ENCODE data around the gene CHAT. TPM values are rescaled to one million over a fixed set of nuclear protein-coding genes. Genes with fewer than 3 reads are reported as not detected.
"Not testable (repeated sequence)": the region's sequence is repeated elsewhere in the genome, so short reads cannot be mapped to it uniquely, and the experiment has no call there.

CHAT gene
- total RNA-seq, 1 experiment from 2014 or later: not detected

DNA sequence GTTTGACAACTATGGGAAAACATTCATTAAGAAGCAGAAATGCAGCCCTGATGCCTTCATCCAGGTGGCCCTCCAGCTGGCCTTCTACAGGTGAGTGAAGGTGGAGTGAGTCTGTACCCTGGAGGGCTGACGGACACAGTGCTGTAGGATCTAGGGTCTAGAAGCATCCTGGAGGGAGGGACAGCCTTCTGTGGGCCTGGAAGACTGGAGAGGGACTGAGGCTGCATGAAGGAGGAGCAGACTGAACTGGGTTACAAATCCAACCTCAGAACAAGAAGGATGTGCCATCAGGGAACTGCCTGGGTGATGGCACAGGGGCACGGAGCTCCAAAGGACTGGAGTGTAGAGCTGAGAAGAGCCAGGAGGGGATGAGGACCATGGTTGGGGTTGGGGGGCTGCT is 38.1 kb downstream of the CHAT start:
- no peak for DNase-seq (ENCODE audit: low read depth)

DNA sequence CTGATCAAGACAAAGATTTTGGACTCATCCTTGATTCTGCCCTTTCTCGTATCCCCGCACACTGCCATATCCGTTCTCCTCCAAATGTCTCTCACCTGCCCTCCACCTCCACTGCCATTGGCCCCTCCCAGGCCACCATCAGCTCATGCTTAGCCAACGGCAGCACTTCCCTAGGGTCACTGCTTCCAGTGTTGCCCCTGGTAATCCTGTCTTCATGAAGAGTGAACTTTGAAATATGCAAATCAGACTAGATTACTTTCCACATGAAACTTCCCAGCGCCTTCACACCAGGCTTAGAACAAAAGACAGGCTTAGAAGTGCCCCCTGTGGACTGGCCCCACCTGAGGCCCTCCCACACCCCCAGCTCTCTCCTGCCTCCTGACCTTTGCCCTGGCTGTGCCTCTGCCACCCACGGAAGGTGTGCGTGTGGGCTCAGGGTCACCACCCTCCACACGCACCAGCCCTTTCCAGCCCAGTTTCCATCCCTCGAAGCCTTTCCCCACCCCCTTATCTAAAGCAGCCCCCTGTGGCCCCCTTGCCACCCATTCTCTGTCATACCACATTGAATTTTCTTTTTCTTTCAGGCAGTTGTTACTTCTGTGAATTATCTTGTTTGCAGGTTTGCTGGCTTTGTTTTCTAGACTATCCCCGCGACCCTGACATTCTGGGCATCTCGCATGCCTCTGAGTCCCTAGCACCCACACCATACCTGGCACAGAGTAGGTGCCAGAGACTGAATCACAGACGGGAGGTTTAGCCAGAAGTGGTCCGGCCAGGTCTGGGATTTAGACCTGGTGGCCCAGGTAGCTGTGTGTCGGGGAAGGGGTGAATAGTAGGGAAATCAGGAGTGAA is 38.8 kb downstream of the CHAT start:
- no peak for DNase-seq (ENCODE audit: low read depth)

DNA sequence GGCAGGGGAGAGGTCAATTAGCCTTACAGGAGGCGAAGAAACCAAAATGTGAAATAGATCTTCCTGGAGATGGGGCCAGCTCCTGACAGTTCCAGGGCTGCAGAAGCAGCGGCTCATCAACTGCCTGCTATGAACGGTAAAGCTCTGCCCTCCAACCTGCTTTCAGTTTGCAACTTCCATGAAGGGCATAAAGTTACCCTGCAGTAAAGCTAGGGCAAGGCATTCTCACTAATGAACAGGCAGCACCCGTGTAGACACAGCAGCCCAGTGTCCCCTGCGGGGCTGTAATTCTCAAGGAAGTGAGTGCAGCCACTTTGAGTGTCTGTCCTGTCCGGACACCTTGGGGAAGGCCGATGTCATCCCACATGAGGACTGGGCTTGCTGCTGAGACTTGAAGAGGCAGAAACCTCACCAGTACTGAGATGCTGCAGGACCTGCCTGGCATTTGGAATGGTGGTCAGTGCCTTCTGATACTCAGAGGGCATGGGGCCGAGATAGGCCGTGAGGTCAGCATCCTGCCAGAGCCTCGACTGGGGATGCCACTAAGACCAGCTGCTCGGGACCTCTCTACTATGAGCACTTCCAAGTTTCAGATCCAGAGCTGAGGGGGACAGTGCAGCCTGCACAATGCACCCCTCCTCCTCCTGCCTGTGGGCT is 39.6 kb downstream of the CHAT start:
- no peak for DNase-seq (ENCODE audit: low read depth)

DNA sequence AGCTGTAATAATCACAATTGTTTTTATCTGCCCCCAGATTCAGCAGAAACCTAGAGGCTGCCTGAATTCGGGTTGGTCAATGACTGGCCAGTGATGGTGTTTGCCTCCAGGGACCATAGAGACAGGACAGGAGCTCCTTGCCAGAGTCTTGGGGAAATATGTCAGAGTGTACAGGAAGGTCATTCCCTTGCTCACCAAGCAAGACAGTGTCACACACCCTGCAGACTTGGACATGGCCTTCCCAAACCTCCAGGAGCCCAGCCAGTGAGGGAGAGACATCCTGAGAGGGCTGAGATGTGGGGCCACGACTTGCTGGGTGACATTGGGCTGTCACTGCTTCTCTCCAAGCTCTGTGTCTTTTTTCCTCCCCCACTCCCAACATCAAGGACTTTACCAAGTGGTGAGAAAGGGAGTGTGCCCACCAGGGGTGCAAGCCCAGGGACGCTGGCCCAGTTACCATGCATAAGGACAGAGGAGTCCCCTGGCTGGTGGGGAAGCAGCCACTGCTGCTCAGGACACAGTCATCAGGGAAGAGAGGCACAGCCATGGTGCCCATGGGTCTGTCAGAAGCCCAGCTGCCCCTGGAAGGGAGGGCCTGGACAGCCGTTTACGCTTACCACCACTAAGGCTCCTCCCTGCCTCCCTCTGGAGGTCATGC is 40.3 kb downstream of the CHAT start:
- no peak for DNase-seq (ENCODE audit: low read depth)

DNA sequence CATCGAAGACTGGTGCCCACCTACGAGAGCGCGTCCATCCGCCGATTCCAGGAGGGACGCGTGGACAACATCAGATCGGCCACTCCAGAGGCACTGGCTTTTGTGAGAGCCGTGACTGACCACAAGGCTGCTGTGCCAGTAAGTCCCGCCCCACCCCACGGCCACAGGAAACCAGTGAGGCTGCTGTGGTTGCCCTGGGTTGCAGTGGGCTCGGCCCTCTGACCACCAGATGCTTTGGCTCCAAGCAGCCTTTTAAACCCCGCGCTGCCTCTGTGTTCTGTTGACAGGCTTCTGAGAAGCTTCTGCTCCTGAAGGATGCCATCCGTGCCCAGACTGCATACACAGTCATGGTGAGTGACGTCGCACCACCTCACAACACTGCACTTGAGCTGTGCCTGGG is 41.3 kb downstream of the CHAT start:
- no peak for DNase-seq (ENCODE audit: low read depth)

DNA sequence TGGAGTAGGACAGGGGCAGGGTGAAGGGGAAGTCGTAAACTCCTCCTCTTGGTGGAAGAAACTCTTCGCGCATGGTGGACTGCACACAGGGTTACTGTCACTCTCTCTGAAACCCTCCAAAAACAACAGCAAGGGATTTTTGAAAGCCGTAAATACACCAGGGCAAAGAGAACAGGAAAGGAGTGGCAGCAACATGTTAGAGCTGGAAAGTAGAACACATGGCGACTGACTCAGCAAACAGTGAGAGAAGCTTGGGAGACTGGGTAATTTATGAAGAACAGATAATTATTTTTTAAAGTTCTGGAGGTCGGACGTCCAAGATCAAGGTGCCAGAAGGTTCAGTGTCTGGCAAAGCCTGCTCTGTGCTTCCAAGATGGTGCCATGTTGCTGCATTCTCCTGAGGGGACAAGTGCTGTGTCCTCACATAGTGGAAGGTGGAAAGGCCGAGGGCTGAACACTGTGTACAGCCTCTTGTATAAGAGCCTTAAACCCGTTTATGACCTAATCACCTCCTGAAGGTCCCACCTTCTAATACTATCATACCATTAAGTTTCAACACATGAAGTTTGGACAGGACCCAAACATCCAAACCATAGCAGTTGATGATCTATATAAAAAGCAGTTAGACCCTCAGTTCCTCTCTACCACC is 43.1 kb downstream of the CHAT start:
- no peak for DNase-seq (ENCODE audit: low read depth)

DNA sequence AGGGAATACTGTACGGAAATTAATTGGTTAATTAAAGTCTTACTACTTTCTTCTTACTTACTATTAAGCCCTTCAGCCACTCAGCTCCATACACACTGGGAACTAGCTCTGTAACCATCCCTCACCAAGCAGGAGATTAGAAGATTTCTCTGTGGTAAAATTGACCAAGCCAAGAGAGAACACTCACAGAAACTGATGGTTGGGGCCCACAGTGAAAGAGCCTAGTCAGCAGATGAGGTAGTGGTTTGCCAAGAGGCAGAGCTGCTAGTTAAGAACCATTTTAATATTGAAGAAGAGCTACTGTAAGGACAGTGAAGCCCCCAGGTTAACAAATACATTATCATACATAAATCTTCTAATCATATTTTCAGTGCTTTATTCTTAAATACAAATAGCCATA is 43.8 kb downstream of the CHAT start:
- DNase-seq (ENCODE audit: low read depth): no peak

DNA sequence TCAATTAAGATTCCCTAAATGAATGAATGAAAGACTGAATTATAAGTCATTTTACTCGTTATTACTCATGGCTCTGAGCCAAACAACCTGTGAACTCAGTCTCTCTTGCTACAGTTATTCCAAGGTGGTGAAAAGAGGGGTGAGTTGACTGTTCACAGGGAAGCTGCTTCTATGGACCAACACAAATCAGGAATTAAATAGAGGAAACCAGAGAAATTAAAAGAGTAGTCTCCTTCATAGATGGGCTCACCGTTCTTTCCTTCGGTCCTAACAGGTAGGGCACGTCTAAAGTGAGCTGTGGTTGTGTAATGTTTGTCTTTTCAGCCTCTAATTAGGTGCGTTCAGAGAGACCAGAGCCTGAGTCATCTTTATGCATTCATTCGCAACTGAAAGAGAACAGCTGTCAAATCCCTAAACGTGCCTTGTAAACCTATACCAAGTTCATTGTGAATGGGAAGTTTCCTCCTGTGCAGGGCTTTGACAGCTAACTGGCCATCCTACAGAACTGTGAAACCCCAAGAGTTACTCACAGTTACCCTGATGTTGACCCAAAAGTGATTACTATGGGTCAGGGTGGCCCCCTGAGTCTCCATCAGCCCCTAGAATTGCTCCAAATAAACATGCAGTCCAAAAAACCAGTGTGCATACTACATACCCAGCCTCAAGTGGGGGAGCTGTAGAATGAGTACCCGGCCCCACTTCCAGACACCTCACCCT is 47.5 kb downstream of the CHAT start:
- peak; percentile 4 for DNase-seq (ENCODE audit: low read depth)

DNA sequence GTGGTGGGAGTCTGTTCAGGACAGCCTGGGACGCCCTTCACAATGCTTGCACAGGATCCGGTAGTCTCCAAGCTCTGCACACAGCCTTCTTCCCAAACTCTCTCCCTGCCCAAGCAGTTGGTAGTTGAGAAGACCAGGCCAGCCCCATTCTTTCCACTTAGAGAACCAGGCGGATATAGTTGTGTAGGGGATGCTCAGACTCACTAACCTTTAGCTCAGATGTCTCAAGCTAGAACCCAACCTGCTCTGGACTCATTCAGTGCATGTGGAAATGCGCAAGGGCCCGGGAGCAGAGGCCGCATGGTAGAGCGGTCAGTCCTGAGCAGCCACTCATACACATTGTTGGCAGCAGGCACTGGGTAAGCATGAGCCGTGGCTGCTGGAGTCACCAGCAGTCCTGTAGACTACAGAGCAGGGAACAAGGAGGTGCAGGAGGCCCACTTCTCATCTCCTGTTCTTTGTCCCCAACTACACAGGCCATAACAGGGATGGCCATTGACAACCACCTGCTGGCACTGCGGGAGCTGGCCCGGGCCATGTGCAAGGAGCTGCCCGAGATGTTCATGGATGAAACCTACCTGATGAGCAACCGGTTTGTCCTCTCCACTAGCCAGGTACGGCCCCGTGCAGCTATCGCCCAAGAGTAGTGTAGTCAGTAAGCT is 48.5 kb downstream of the CHAT start:
- no peak for DNase-seq (ENCODE audit: low read depth)

DNA sequence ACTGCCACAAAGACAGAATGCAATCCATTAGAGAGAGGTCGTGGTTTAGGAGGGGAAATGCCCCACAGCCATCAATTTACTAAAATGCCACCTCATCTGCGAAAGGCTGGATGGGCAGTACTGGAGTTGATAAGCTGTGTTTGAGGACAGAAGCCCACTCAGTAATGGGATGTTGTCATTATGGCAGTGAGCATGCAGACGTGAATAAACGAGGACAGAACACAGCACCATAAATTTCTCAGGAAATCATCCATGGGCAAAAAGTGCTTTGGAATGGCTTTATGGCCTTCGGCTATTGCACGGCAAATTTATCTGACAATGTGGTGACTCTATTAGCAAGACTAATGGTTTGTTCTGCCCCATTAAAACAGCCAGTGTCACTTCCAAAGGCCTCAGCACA is 49.8 kb downstream of the CHAT start:
- no peak for DNase-seq (ENCODE audit: low read depth)

DNA sequence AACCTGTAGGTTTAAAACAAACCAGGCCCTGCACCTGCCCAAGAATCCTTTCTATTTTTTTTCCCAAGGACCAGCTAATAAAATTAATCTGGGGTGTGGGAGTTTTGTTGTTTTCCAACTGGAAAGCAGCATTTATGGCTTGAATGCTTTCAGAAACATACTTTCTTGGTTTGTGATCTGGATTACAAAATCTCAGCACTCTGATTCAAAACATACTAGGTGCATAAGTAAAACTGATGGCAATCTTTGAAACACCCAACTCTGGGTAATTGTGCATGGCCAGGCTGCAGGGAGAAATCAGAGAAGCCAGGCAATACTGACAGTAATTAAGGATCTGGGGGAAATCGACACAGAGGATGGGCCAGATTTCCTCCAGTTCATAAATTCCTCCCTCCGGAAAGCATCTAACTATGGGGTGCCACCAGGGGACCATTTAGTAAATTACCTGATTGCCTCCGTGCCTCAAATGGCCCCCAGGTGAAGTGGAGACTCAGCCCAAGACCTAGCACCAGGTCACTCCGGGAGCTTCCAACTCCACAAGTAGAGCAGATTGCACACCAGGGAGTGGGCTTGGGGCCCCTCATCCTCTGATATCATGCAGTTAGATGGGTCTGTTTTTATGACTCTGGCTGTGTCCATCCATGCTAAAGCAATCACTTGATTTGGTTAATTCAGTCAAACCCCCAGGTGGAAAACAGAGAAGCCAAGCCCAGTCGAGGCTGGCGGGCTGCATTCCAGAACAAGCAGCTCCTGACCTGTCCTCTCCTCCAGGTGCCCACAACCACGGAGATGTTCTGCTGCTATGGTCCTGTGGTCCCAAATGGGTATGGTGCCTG is 50.4 kb downstream of the CHAT start:
- DNase-seq (ENCODE audit: low read depth): no peak

DNA sequence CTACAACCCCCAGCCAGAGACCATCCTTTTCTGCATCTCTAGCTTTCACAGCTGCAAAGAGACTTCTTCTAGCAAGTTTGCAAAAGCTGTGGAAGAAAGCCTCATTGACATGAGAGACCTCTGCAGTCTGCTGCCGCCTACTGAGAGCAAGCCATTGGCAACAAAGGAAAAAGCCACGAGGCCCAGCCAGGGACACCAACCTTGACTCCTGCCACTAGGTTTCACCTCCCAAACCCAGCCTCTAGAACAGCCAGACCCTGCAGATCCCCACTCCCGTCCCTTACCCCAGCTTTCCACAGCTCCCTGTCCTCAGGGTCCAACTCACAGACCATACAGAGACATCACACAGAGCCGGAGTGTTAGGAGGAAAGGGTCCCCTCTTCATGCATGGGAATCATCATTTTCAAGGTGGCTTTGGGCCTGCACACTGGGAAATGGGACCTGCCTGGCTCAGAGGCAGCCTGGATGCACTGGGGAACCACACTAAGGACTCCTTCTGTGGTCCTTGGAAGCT is 51.1 kb downstream of the CHAT start:
- no peak for DNase-seq (ENCODE audit: low read depth)

DNA sequence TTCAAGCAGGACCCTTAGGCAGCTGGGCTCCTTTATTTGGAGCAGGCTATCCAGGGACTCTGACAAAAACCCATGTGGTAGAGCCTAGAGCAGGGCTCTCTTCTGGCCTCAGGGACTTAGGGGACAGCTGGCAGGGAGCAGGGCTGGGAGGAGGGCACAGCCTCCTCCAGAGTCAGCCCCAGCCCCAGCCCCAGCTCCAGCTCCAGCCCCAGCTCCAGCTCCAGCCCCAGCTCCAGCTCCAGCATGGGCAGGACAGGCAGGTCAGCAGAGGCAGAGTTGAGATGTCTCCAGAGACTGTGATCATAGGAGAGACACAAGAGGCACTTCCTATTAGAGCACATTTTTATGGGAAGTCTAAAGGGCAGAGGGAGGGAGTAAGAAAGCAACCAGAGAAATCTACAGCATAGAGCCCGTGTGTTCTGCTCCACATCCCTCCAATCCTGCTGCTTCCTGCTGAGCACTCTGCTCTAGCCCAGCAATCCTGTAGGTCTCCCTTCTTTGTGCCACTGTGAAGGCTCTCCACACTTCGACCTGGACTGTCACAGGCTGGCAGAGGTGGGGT is 52.3 kb downstream of the CHAT start:
- no peak for DNase-seq (ENCODE audit: low read depth)

DNA sequence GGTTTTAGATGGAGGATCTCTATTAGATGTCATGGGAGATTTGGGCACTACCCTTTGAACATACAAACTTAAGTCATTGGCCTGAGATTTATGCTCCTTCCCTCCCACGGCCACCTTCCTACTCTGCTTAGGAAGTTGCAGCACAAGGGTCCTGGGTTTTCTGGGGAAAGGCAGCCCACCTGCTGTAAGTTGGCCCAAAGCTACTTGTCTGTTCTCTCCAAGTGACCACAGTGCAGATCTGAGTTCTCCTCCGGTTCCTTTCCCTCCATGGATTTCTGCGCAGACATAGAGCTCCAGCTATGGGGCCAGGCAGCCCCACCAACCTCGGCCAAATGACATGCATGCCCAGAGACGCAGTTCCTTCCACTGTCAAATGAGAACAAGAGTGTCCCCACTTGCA is 52.8 kb downstream of the CHAT start:
- no peak for DNase-seq (ENCODE audit: low read depth)

DNA sequence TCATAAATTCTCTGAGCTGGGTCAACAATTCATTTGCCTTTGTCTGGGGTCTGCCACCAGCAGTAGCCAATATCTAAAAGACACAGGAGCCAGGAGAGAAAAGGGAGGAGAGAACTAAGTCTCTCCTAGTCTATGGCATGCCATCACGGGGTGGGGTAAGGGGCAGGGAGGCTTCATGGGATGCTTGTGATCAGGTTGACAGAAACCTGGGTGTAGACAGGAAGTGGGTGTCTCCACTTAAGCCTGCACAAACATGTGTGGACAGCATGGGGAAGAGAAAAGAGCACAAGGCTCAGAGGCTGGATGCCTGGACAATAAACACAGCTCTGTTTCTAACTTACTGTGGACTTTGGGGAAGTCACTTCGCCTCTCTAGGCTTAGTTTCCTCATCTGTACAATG is 54.2 kb downstream of the CHAT start:
- DNase-seq (ENCODE audit: low read depth): no peak

DNA sequence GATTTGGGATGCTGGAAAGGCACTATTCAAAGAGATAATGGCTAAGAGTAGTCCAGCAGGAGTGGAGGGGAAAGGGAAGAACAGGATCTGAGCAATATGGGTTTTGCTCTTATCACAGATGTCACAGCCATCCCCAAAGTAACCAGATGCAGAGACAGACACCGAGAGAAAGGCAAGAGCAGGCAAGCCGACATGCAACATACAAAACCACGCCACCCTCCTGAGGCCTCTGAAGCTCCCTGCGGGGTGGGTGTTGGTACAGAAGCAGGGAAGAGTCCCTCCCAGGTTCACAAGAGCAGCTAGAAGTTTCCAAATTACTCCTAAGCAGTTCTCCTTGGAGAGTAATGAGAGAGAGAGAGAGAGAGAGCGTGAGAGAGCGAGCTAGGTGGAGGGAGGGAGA is 54.8 kb downstream of the CHAT start:
- DNase-seq (ENCODE audit: low read depth): no peak

DNA sequence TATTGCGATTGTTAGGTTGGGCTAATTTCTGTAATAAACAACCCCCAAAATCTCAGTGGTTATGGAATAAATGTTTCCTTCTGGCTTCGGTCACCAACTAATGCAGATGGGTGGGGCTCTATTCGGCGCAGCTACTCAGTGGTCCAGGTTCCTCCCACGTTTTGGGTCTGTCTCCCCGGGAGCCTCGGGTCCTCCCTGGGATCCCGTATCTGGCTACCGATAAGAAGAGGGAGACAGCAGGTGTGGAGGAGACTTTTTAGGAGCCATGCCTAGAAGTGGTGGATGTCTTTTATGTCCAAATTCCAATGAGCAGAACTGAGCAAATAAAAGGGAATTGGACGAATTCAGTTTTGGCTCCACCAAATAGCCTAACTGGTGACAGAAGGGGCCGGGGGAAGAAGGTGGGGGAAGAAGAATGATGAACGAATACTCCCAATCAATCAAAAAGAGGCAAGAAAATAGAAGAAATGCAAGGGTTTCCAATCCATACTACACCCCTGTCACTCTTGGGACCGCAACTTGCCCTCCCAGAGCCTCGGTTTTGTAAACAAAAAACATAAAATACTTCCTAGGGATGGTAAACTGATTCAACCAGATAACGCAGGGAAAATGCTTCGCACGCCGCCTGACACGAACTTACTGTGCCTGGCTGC is 65.1 kb downstream of the CHAT start:
- no peak for DNase-seq (ENCODE audit: low read depth)

DNA sequence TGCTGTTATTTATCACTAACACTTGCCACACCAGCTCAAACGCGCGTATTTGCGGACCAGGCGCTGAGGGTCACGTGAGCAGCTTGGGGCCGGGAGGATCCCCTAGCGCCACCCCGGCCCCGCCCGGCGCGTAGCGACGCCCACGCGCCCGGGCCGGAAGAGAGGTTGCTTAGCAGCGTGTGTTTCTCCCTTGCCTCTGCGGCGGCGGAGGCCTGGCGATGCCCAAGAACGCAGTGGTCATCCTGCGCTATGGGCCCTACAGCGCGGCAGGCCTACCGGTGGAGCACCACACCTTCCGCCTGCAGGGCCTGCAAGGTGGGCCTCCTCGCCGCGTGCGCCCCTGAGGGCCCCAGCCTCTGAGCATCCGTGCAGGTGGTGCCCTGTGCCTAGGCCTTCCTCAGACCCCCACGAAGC is 65.7 kb downstream of the CHAT start, which contains the start of gene C10orf53:
Gene C10orf53 (plus strand): TSS at position 172 of the 414 bp plus-strand sequence. CDS start 47 bp downstream, at position 219.
- DNase-seq (ENCODE audit: low read depth): no peak

DNA sequence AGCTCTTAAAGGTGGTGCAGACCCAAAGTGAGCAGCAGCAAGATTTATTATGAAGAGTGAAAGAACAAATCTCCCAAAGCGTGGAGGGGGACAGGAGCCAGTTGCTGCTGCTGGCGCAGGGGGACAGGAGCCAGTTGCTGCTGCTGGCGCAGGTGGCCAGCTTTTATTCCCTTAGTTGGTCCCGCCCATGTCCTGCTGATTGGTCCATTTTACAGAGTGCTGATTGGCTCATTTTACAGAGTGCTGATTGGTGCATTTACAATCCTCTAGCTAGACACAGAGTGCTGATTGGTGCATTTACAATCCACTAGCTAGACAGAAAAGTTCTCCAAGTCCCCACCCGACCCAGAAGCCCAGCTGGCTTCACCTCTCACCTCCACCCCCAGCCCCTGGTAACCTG is 68.6 kb downstream of the CHAT start:
- DNase-seq (ENCODE audit: low read depth): not testable (repeated sequence)
